ENCODE results near the gene WWOX. TPM values are rescaled to one million over a fixed set of nuclear protein-coding genes. Genes with fewer than 3 reads are reported as not detected.

The WWOX gene
- total and polyA plus RNA-seq, 2 donors (not counting 3 experiments of a cell fraction or from before 2014, with no cell fraction given): 6.2 to 12.5 TPM

DNA sequence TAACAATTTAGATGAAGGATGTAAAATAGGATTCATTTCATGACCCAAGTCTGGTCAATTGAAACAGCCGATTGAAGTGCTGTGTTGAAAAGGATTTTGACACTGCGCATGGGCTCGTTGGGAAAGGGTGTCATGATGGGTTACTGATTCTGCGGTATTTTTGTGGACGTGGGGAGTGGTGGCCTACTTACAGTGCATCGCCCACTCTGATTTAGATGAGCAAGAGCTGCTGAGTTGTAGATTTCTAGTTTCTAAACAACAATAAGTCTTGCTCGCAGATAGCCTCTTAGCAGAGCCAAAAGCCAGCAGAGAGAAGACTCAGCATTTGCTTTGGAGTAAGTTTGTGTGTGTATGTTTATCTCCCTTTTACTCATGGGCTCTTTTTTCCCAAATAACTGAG is 770.0 kb downstream of the WWOX start:
- ChIA-PET CTCF (no interaction called here), POLR2A (no interaction called here)
- FAIRE-seq: no peak
- no peaks in the 10 kb centered on the region for H3K36me3 ChIP-seq (ENCODE audit: control insufficient read depth in 2 of 2, extremely low read depth in 1 of 2, insufficient read depth in 2 of 2, low read length in 2 of 2)
- H3K9me3 ChIP-seq (replicated peaks; ENCODE audit: control insufficient read depth, insufficient read depth, low read length): peaks cover 4% of the 10 kb centered on the region
- no TSS peak for BruUV-seq (replicated peaks)
- no peaks in the 10 kb centered on the region for H4K20me1 ChIP-seq (replicated peaks; ENCODE audit: control insufficient read depth, extremely low read depth, insufficient read depth, low read length)
- H3K79me2 ChIP-seq (ENCODE audit: control insufficient read depth, insufficient read depth, low read length): no peaks in the 10 kb centered on the region
- H3K9me1 ChIP-seq (replicated peaks; ENCODE audit: control insufficient read depth, extremely low read depth, insufficient read depth, low read length): no peaks in the 10 kb centered on the region
- no peaks in the 10 kb centered on the region for H3K27me3 ChIP-seq (ENCODE audit: control insufficient read depth in 2 of 2, insufficient read depth in 2 of 2, low read length in 2 of 2)
- DNase-seq (ENCODE audit: low read depth, low spot score): no peak
- no peaks in the 10 kb centered on the region for H3K4me1 ChIP-seq (ENCODE audit: control insufficient read depth, extremely low read depth, insufficient read depth, low read length)
- no peak overlapping the region for H2AFZ ChIP-seq (ENCODE audit: low read depth, low read length)
- H3K27ac ChIP-seq (ENCODE audit: insufficient read depth, low read depth, low read length): no peak overlapping the region
- no peak overlapping the region for H3K4me3 ChIP-seq (replicated peaks in 1 of 3; ENCODE audit: insufficient read depth in 1 of 3, low read depth in 1 of 3, low read length in 3 of 3)
- H3K4me2 ChIP-seq (ENCODE audit: insufficient read depth, low read length): no peak overlapping the region
- dilution Hi-C loops (cut with MboI; ENCODE audit: extremely low pct_ligation_motif_present, low sequenced_read_pairs) (no loop called here), intact Hi-C loops (cut with micrococcal nuclease) (no loop called here)
- TF ChIP-seq GATA2 (IDR thresholded peaks at IDR 0.05; ENCODE audit: insufficient read depth, insufficient read length, low read depth, low read length): no peak
- TF ChIP-seq, protein P1, sequence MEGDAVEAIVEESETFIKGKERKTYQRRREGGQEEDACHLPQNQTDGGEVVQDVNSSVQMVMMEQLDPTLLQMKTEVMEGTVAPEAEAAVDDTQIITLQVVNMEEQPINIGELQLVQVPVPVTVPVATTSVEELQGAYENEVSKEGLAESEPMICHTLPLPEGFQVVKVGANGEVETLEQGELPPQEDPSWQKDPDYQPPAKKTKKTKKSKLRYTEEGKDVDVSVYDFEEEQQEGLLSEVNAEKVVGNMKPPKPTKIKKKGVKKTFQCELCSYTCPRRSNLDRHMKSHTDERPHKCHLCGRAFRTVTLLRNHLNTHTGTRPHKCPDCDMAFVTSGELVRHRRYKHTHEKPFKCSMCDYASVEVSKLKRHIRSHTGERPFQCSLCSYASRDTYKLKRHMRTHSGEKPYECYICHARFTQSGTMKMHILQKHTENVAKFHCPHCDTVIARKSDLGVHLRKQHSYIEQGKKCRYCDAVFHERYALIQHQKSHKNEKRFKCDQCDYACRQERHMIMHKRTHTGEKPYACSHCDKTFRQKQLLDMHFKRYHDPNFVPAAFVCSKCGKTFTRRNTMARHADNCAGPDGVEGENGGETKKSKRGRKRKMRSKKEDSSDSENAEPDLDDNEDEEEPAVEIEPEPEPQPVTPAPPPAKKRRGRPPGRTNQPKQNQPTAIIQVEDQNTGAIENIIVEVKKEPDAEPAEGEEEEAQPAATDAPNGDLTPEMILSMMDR (IDR thresholded peaks at IDR 0.05; ENCODE audit: extremely low read depth in 1 of 2, insufficient read depth in 1 of 2, low read depth in 1 of 2, low read length in 2 of 2): no peak
- TF ChIP-seq JUN (IDR thresholded peaks at IDR 0.05; ENCODE audit: borderline replicate concordance, insufficient read depth, insufficient read length, low read depth): no peak
- no peak overlapping the region for H3K9ac ChIP-seq (replicated peaks; ENCODE audit: extremely low read depth, insufficient read depth, low read length)

DNA sequence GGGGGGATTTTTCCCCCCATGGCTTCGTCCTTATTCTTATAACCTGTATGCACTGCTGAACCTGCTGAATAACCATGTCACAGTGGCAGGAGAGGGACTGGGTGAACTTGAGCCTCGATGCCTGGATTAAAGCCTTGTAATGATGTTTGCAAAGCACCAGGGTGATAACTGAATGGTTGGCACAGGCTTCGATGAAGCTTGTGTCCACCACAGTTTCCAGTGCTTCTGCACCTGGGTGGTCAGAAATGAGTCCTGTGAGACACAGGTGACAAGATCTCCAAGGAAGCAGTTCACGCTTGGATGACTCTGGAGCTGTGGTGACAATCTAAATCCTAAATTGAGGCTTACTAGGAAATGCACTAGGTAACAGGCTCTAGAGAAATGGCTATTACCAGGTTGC is 771.8 kb downstream of the WWOX start:
- no peaks in the 10 kb centered on the region for H3K4me1 ChIP-seq (ENCODE audit: control insufficient read depth, extremely low read depth, insufficient read depth, low read length)
- FAIRE-seq: no peak
- TF ChIP-seq, protein P2, sequence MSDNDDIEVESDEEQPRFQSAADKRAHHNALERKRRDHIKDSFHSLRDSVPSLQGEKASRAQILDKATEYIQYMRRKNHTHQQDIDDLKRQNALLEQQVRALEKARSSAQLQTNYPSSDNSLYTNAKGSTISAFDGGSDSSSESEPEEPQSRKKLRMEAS (IDR thresholded peaks at IDR 0.05; ENCODE audit: insufficient read depth, insufficient read length): no peak

More for the DNA sequence above, 771.8 kb downstream of the WWOX start:
- POLR2A ChIA-PET: no interaction called here
- Histone ChIP-seq H2AFZ (ENCODE audit: low read depth, low read length) (no peak overlapping the region), H3K27me3 (ENCODE audit: control insufficient read depth in 2 of 2, insufficient read depth in 2 of 2, low read length in 2 of 2) (no peaks in the 10 kb centered on the region), H3K9me1 (replicated peaks; ENCODE audit: control insufficient read depth, extremely low read depth, insufficient read depth, low read length) (no peaks in the 10 kb centered on the region), H3K79me2 (ENCODE audit: control insufficient read depth, insufficient read depth, low read length) (no peaks in the 10 kb centered on the region), H3K27ac (ENCODE audit: insufficient read depth, low read depth, low read length) (no peak overlapping the region), H4K20me1 (replicated peaks; ENCODE audit: control insufficient read depth, extremely low read depth, insufficient read depth, low read length) (no peaks in the 10 kb centered on the region), H3K9ac (replicated peaks; ENCODE audit: extremely low read depth, insufficient read depth, low read length) (no peak overlapping the region), H3K9me3 (replicated peaks; ENCODE audit: control insufficient read depth, insufficient read depth, low read length) (peaks cover 4% of the 10 kb centered on the region), H3K4me2 (ENCODE audit: insufficient read depth, low read length) (no peak overlapping the region), H3K36me3 (ENCODE audit: control insufficient read depth in 2 of 2, extremely low read depth in 1 of 2, insufficient read depth in 2 of 2, low read length in 2 of 2) (no peaks in the 10 kb centered on the region), H3K4me3 (replicated peaks in 1 of 3; ENCODE audit: insufficient read depth in 1 of 3, low read depth in 1 of 3, low read length in 3 of 3) (no peak overlapping the region)
- no peak for DNase-seq (ENCODE audit: low read depth, low spot score)
- dilution Hi-C loops (cut with MboI; ENCODE audit: extremely low pct_ligation_motif_present, low sequenced_read_pairs): no loop called here
- intact Hi-C loops (cut with micrococcal nuclease): no loop called here
- CTCF ChIA-PET: no interaction called here
- BruUV-seq (replicated peaks): no TSS peak
